Suprapubic skin (tissue), 4 donors: ENCODE results near the gene PLAGL1. TPM values are rescaled to one million over a fixed set of nuclear protein-coding genes. Genes with fewer than 3 reads are reported as not detected.

Source experiments
- DNase-seq, 2 donors: peaks; one replicate each; pipeline ENCODE4 v3.0.0-alpha.2; 2019; ENCODE audit warnings: low spot score in 2 of 2
- H3K27ac ChIP-seq: fragments of 200-600 bp; sonication (generic); one replicate; pipeline ENCODE4 v1.5.1; 2019
- H3K27me3 ChIP-seq: fragments of 200-600 bp; sonication (generic); one replicate; pipeline ENCODE4 v1.5.1; 2019
- H3K36me3 ChIP-seq: fragments of 200-600 bp; sonication (generic); one replicate; pipeline ENCODE4 v1.5.1; 2019
- H3K4me1 ChIP-seq: fragments of 200-600 bp; sonication (generic); one replicate; pipeline ENCODE4 v1.5.1; 2019
- H3K4me3 ChIP-seq: fragments of 200-600 bp; sonication (generic); one replicate; pipeline ENCODE4 v1.5.1; 2019; ENCODE audit warnings: mild to moderate bottlenecking
- H3K9me3 ChIP-seq: fragments of 200-600 bp; sonication (generic); one replicate; pipeline ENCODE4 v1.5.1; 2019
- CTCF ChIP-seq, 2 donors: fragments of 200-600 bp in 1 of 2; fragments of 450-650 bp in 1 of 2; sonication (generic) in 1 of 2; IDR thresholded peaks; one replicate each; pipeline ENCODE4 v1.5.1; 2016 to 2019; ENCODE audit warnings: antibody characterized with exemption in 2 of 2, mild to moderate bottlenecking in 1 of 2, moderate library complexity in 1 of 2
- EP300 ChIP-seq: sonication (generic); formaldehyde crosslinking; IDR thresholded peaks from one replicate; pipeline ENCODE4 v1.6.1; 2017; ENCODE audit warnings: antibody characterized with exemption
- POLR2A ChIP-seq, 2 donors: fragments of 450-650 bp; IDR thresholded peaks; one replicate each; pipeline ENCODE4 v1.6.1; 2017; ENCODE audit warnings: antibody characterized with exemption in 2 of 2, mild to moderate bottlenecking in 2 of 2, moderate library complexity in 2 of 2
- POLR2AphosphoS5 ChIP-seq, 3 donors: sonication (generic); formaldehyde crosslinking; IDR thresholded peaks; one replicate each; pipeline ENCODE4 v1.6.1; 2017; ENCODE audit warnings: antibody characterized with exemption in 3 of 3
- WGBS: methylation state at CpG from one replicate; pipeline ENCODE4 v1.1.5; 2018; 5-methylcytosine and 5-hydroxymethylcytosine counted together
- total RNA-seq, 4 donors: library from RNA; depleted of rRNA; stranded (reverse); fragments of >200 nt; gene quantifications; one replicate each; pipeline ENCODE4 v1.1.0, GENCODE V29; 2016

PLAGL1 gene
- total RNA-seq, 4 donors from 2014 or later = 43.7 to 57.0 (median 51.2) TPM

- Histone ChIP-seq H3K27ac (no peak overlapping the region), H3K4me1 (no peaks in the 10 kb centered on the region)
- no peak for DNase-seq
Observed at GRCh38 chr6:143952060-143952778, 55.8 kb downstream of the PLAGL1 start.

DNA sequence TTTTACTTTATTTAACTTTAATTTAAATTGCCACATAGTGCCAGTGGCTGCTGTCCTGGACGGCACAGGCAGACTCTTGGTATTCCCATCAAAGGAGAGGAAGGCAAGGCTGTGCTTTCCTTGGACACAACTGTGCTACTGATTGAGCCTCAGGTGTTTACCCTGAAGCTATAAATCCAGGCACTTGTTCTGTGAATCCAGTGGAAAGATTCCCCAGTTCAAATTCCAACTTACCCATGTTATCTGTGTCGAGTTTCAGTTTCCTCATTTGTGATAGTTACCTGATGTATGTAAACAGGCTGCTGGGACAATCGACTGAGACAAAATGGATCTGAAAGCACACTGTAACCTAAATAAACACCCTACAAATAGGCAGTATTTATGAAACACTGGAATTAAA, 57.2 kb downstream of the PLAGL1 start:
- no peak overlapping the region for H3K27ac ChIP-seq
- TF ChIP-seq EP300 = no peak
- TF ChIP-seq CTCF (IDR thresholded peaks at IDR 0.05) = no peak
- no peak for TF ChIP-seq POLR2A (IDR thresholded peaks at IDR 0.05)
- TF ChIP-seq POLR2AphosphoS5 (IDR thresholded peaks at IDR 0.05) = no peak

More at GRCh38 chr6:143952060-143952778, 55.8 kb downstream of the PLAGL1 start:
- no peak for TF ChIP-seq EP300
- no peak for TF ChIP-seq POLR2A (IDR thresholded peaks at IDR 0.05)
- no peak for TF ChIP-seq CTCF (IDR thresholded peaks at IDR 0.05)
- no peak for TF ChIP-seq POLR2AphosphoS5 (IDR thresholded peaks at IDR 0.05)
- Histone ChIP-seq H3K27me3 (no peaks in the 10 kb centered on the region), H3K36me3 (peaks cover 13% of the 10 kb centered on the region), H3K9me3 (no peaks in the 10 kb centered on the region), H3K4me3 (no peak overlapping the region)
- WGBS = 90% methylated on average over 9 of the region's 9 CpGs

GRCh38 chr6:143949962-143950361, 58.1 kb downstream of the PLAGL1 start:
- H3K9me3 ChIP-seq = no peaks in the 10 kb centered on the region
- H3K27ac ChIP-seq = no peak overlapping the region
- H3K27me3 ChIP-seq = no peaks in the 10 kb centered on the region
- peaks cover 21% of the 10 kb centered on the region for H3K36me3 ChIP-seq
- DNase-seq = no peak
- WGBS = 82% methylated on average over 9 of the region's 9 CpGs
- no peak for TF ChIP-seq EP300
- no peak for TF ChIP-seq POLR2AphosphoS5 (IDR thresholded peaks at IDR 0.05)
- TF ChIP-seq CTCF (IDR thresholded peaks at IDR 0.05) = no peak
- TF ChIP-seq POLR2A (IDR thresholded peaks at IDR 0.05) = no peak
- no peaks in the 10 kb centered on the region for H3K4me1 ChIP-seq
- H3K4me3 ChIP-seq = no peak overlapping the region

More for the DNA sequence above, 57.2 kb downstream of the PLAGL1 start:
- Histone ChIP-seq H3K27me3 (no peaks in the 10 kb centered on the region), H3K36me3 (peaks cover 21% of the 10 kb centered on the region), H3K4me1 (no peaks in the 10 kb centered on the region), H3K9me3 (no peaks in the 10 kb centered on the region), H3K4me3 (no peak overlapping the region)
- WGBS = 78% methylated on average over 3 of the region's 3 CpGs
- no peak for DNase-seq

- no peak overlapping the region for H3K4me3 ChIP-seq
- H3K9me3 ChIP-seq = no peaks in the 10 kb centered on the region
- DNase-seq = no peak
- TF ChIP-seq CTCF (IDR thresholded peaks at IDR 0.05) (no peak), EP300 (no peak), POLR2A (IDR thresholded peaks at IDR 0.05) (no peak), POLR2AphosphoS5 (IDR thresholded peaks at IDR 0.05) (no peak)
- whole genome bisulfite sequencing = 100% methylated on average over 1 of the region's 1 CpG
- no peaks in the 10 kb centered on the region for H3K4me1 ChIP-seq
- H3K36me3 ChIP-seq = peaks cover 21% of the 10 kb centered on the region
- no peak overlapping the region for H3K27ac ChIP-seq
- H3K27me3 ChIP-seq = no peaks in the 10 kb centered on the region
Observed at GRCh38 chr6:143949535-143949934, 58.5 kb downstream of the PLAGL1 start.

GRCh38 chr6:143948208-143948607, 59.9 kb downstream of the PLAGL1 start:
- no peak for TF ChIP-seq POLR2A (IDR thresholded peaks at IDR 0.05)
- no peak for TF ChIP-seq CTCF (IDR thresholded peaks at IDR 0.05)
- TF ChIP-seq EP300 = no peak
- TF ChIP-seq POLR2AphosphoS5 (IDR thresholded peaks at IDR 0.05) = no peak
- 91% methylated on average over 7 of the region's 7 CpGs for WGBS
- no peaks in the 10 kb centered on the region for H3K9me3 ChIP-seq

More at GRCh38 chr6:143948208-143948607, 59.9 kb downstream of the PLAGL1 start:
- Histone ChIP-seq H3K36me3 (peaks cover 21% of the 10 kb centered on the region), H3K4me3 (no peak overlapping the region), H3K27ac (no peak overlapping the region), H3K4me1 (no peaks in the 10 kb centered on the region), H3K27me3 (no peaks in the 10 kb centered on the region)
- DNase-seq = no peak
